ENCODE data around the gene AP1AR.

Gene AP1AR

DNA sequence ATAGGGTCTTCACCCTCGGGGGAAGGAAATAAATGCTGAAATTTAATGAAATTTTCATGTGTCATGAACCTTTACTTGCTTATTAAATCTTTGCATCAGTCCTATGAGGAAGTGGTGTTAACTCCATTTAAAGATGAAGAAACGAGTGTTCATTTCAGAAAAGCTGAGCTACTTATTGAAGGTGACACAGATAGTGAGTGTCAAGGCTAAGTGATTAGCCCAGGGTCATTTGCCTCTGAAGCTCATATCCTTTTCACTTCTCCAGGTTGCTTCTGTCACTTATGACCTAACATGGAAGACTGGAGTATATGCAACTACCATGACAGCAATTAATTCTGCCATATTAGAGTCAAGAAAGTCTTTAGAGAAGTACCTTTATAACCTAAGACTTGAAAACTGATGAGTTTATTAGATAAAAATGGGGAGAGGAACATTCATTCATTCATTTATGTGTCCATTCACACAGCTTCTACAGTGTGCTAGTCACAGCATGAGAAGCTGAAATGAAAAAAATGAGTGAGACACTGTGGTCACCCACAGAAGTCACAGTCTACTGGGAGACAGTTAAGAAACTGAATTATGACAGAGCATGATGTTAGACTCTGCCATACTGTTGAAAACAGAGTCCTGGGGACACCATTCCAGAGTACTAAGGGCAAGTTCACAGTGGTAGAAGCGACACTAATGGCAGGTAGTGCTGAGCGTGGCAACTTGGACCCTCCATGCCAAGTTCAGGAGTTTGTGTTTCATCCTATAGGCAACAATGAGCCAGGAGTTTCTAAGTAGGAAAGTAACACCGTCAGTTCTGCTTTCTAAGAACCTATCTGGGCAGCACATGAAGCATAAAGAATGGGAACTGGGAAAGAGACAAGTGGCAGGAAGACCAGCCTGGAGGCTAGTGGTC lies 86.9 kb downstream of the AP1AR start:
- no peak for DNase-seq

All from NCI-H345 (cell line).